ENCODE data around the gene SLC35A5. TPM values are rescaled to one million over a fixed set of nuclear protein-coding genes. Genes with fewer than 3 reads are reported as not detected.
A peak's percentile ranks its signal among the peaks of the same experiment; 100 is the strongest.

Gene SLC35A5
- total and polyA plus RNA-seq, 2 of the 8 experiments (the other 6 are each of a cell fraction or from before 2014, with no cell fraction given) = 36.5 to 38.6 TPM

DNA sequence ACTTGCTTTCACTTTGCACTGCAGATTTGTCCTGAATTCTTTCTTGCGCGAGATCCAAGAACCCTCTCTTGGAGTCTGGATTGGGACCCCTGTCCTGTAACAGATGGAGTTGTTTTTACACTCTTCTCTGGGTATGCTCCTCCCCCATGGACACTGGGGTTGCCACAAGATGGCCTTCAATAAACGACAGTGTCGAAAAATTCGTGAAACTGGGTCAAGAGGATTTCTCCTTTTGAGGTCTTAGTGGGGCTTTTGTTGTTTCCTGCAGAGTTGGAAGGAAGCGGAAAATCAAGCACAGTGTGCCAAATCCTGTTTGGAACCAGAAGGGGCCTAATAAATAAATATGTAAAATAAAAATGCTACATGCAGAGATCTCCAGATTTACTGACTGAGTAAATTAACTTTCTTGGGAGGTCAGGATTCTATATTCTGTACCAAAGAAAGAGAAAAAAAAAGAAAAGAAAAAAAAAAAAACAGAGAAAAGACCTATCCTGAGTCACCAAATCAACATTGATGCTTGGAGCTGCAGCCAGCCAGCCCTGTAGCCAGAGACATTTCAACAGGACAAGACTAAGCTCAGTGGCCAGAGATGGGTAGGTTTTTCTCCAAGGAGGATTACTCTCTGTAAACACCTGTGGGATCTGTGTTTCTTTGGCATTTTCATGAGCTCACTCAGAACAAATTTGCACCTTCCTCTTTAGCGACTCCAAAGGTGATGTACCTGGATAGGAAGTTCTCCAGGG lies 54.3 kb downstream of the SLC35A5 start:
- H2BK12ac ChIP-seq (ENCODE audit: low read depth, low read length) = no peak overlapping the region
- H3K36me3 ChIP-seq (ENCODE audit: control insufficient read depth in 2 of 4, insufficient read depth in 4 of 4, low read length in 3 of 4) = no peaks in the 10 kb centered on the region
- FAIRE-seq = no peak
- H3K9ac ChIP-seq (replicated peaks in 1 of 4; ENCODE audit: extremely low read depth in 1 of 4, low read depth in 3 of 4, low read length in 3 of 4) = no peak overlapping the region
- no peak overlapping the region for H2BK5ac ChIP-seq (ENCODE audit: low read depth, low read length)
- H2AK5ac ChIP-seq (ENCODE audit: low read depth, low read length) = no peak overlapping the region
- H3K23me2 ChIP-seq (ENCODE audit: low read depth, low read length) = no peaks in the 10 kb centered on the region
- no peak for DNase-seq (ENCODE audit: low read depth in 1 of 2, low spot score in 2 of 2)
- H2BK15ac ChIP-seq (ENCODE audit: low read length) = no peak overlapping the region
- no peak overlapping the region for H3K4ac ChIP-seq (replicated peaks; ENCODE audit: insufficient read length, low read depth, low read length)
- peak overlapping the region; percentile 28; the same call in 1 of the 2 replicates for H2AFZ ChIP-seq (ENCODE audit: low read length)
- no peak overlapping the region; a peak in 1 of 4 replicates for H3K4me2 ChIP-seq (ENCODE audit: insufficient read depth in 1 of 2, low read depth in 2 of 2, low read length in 2 of 2)
- no peak overlapping the region for H2BK20ac ChIP-seq (ENCODE audit: low read length)
- H4K5ac ChIP-seq (ENCODE audit: insufficient read length, low read depth, low read length) = peak overlapping the region; percentile 22
- no peak overlapping the region for H4K91ac ChIP-seq (replicated peaks; ENCODE audit: insufficient read length, low read length)
- H3K56ac ChIP-seq (replicated peaks; ENCODE audit: insufficient read length, low read depth, low read length) = no peak overlapping the region
- H3K4me3 ChIP-seq (ENCODE audit: extremely low read depth in 1 of 4, insufficient read depth in 2 of 4, low read depth in 3 of 4, low read length in 4 of 4) = no peak overlapping the region
- 92% methylated on average over 7 of the region's 7 CpGs; no CpG with 5 or more reads in 1 of the 2 experiments for WGBS, 2 experiments (ENCODE audit: extremely low coverage in 1 of 2, insufficient coverage in 1 of 2, insufficient read length in 1 of 2, insufficient replicate concordance in 2 of 2, low coverage in 1 of 2, low lambda C conversion rate in 2 of 2, missing lambda C conversion rate in 1 of 2)
- no peak overlapping the region for H2BK120ac ChIP-seq (replicated peaks; ENCODE audit: low read depth, low read length)
- no peaks in the 10 kb centered on the region for H3K27me3 ChIP-seq (replicated peaks in 1 of 4; ENCODE audit: control insufficient read depth in 3 of 4, extremely low read depth in 1 of 4, insufficient read depth in 3 of 4, low read length in 3 of 4)
- H3K79me1 ChIP-seq (ENCODE audit: low read depth, low read length) = no peaks in the 10 kb centered on the region
- no peak overlapping the region for H3K18ac ChIP-seq (ENCODE audit: extremely low read depth, low read length)
- no peaks in the 10 kb centered on the region; a peak in 1 of 4 replicates for H3K9me3 ChIP-seq (ENCODE audit: insufficient read depth in 2 of 2, low read depth in 1 of 2, low read length in 1 of 2)
- H3K23ac ChIP-seq (ENCODE audit: insufficient read length) = no peak overlapping the region
- POLR2A ChIA-PET (ENCODE audit: partially characterized antibody) = interaction anchor here (1.2 kb wide), 1 partner anchor 26 kb away, joined by 5 read pairs; no protein-coding TSS in a partner anchor
- H4K20me1 ChIP-seq (replicated peaks in 1 of 2; ENCODE audit: control insufficient read depth in 1 of 2, insufficient read depth in 2 of 2, low read length in 2 of 2) = no peaks in the 10 kb centered on the region
- H4K8ac ChIP-seq (ENCODE audit: extremely low read depth, insufficient read depth, low read length) = no peak overlapping the region
- CTCF ChIA-PET (ENCODE audit: partially characterized antibody) = interaction anchor here (0.9 to 2.1 kb wide), 4 partner anchors 13 to 34 kb away, joined by 3 to 8 read pairs (median 5); no protein-coding TSS in a partner anchor
- no peak overlapping the region for H3K27ac ChIP-seq (ENCODE audit: low read depth, low read length)
- H3K79me2 ChIP-seq (ENCODE audit: control insufficient read depth in 1 of 2, insufficient read depth in 2 of 2, low read length in 2 of 2) = no peaks in the 10 kb centered on the region
- H3K4me1 ChIP-seq (replicated peaks in 1 of 4; ENCODE audit: control insufficient read depth in 3 of 4, insufficient read depth in 4 of 4, low read length in 3 of 4) = peaks cover 0 to 3% (median 0%) of the 10 kb centered on the region in 4 experiments; a peak in 2 of 7 replicates
- H3K14ac ChIP-seq (ENCODE audit: insufficient read length) = no peak overlapping the region
- no peak for TF ChIP-seq RFX5 (IDR thresholded peaks at IDR 0.05; ENCODE audit: borderline replicate concordance, low read depth, low read length)
- no peak for TF ChIP-seq HDAC6 (IDR thresholded peaks at IDR 0.05; ENCODE audit: low read depth, low read length)
- TF ChIP-seq SIRT6 (IDR thresholded peaks at IDR 0.05; ENCODE audit: low read length) = no peak
- no peak for TF ChIP-seq TAF7 (optimal IDR thresholded peaks at IDR 0.05; ENCODE audit: borderline replicate concordance, low read depth, low read length)
- TF ChIP-seq TBP (IDR thresholded peaks at IDR 0.05; ENCODE audit: low read depth, low read length) = no peak
- no peak for TF ChIP-seq TAF1 (IDR thresholded peaks at IDR 0.05; ENCODE audit: low read depth, low read length)
- TF ChIP-seq HDAC2 (IDR thresholded peaks at IDR 0.05; ENCODE audit: borderline replicate concordance in 1 of 2, low read depth in 2 of 2, low read length in 2 of 2) = no peak
- no peak for TF ChIP-seq RXRA (IDR thresholded peaks at IDR 0.05; ENCODE audit: insufficient read depth, low read depth, low read length)
- no peak for TF ChIP-seq CHD1 (IDR thresholded peaks at IDR 0.05; ENCODE audit: low read depth, low read length)
- TF ChIP-seq KDM4A (IDR thresholded peaks at IDR 0.05; ENCODE audit: low read depth, low read length, severe bottlenecking) = no peak
- no peak for TF ChIP-seq FOSL1 (IDR thresholded peaks at IDR 0.05; ENCODE audit: insufficient read depth, low read depth, low read length)
- no peak for TF ChIP-seq JUND (IDR thresholded peaks at IDR 0.05; ENCODE audit: low read length)
- TF ChIP-seq CTBP2 (IDR thresholded peaks at IDR 0.05; ENCODE audit: borderline replicate concordance, insufficient read depth, insufficient read length, low read length) = no peak
